Ovary (tissue), 9 donors: Measurements from ENCODE around the gene HSD3B7. TPM values are rescaled to one million over a fixed set of nuclear protein-coding genes. Genes with fewer than 3 reads are reported as not detected.

Source experiments
- DNase-seq, 5 donors: peaks; one replicate each; pipeline ENCODE4 v3.0.0-alpha.2; 2019 to 2020
- H3K27ac ChIP-seq, 2 donors: fragments of 200-600 bp; one replicate each; pipeline versions ENCODE4 v1.5.1 to v1.8.0; 2019 to 2022
- H3K27me3 ChIP-seq: fragments of 200-600 bp; one replicate; pipeline ENCODE4 v1.8.0; 2022
- H3K36me3 ChIP-seq: fragments of 200-600 bp; sonication (generic); one replicate; pipeline ENCODE4 v1.5.1; 2019
- H3K4me1 ChIP-seq: one replicate; pipeline ENCODE4 v1.8.1; 2013; ENCODE audit warnings: mild to moderate bottlenecking, moderate library complexity; ENCODE audit not compliant: insufficient read depth
- H3K4me3 ChIP-seq: fragments of 200-600 bp; sonication (generic); one replicate; pipeline ENCODE4 v1.5.1; 2017
- H3K9me3 ChIP-seq, 2 donors: fragments of 200-600 bp in 1 of 2; sonication (generic) in 1 of 2; one replicate each; pipeline versions ENCODE4 v1.5.1 to v1.8.1; 2013 to 2019; ENCODE audit warnings: mild to moderate bottlenecking in 1 of 2, moderate library complexity in 1 of 2
- CTCF ChIP-seq, 3 donors: fragments of 450-650 bp in 2 of 3; fragments of 200-600 bp in 1 of 3; IDR thresholded peaks; one replicate each; pipeline versions ENCODE4 v1.5.1 to v1.8.0; 2016 to 2022; ENCODE audit warnings: antibody characterized with exemption in 3 of 3, mild to moderate bottlenecking in 1 of 3
- EP300 ChIP-seq: sonication (generic); formaldehyde crosslinking; IDR thresholded peaks from one replicate; pipeline ENCODE4 v1.6.1; 2017; ENCODE audit warnings: antibody characterized with exemption
- POLR2A ChIP-seq: fragments of 450-650 bp; IDR thresholded peaks from one replicate; pipeline ENCODE4 v1.6.1; 2017; ENCODE audit warnings: antibody characterized with exemption, mild to moderate bottlenecking, moderate library complexity
- WGBS, 3 donors: extraction: QIAGEN DNeasy Blood & Tissue Kit in 1 of 3; methylation state at CpG; one replicate each; pipeline versions ENCODE4 v1.1.5 to v1.1.7; 2013 to 2017; 5-methylcytosine and 5-hydroxymethylcytosine counted together
- intact Hi-C, 4 donors: fragments of 100-400 bp; cut with DNase I; formaldehyde crosslinking; loops; one replicate each; pipeline versions ENCODE4 v1.11.0 to v1.15.1; 2022 to 2023
- polyA plus RNA-seq, 2 donors: library from polyadenylated mRNA; stranded (reverse); fragments of 200-250 nt in 1 of 2; fragments of 350-450 nt in 1 of 2; fragmentation: Illumina TruSeq in 1 of 2; extraction: RNeasy Lipid Tissue Mini Kit (QIAGEN cat#74804) in 1 of 2; gene quantifications; one replicate each; pipeline ENCODE4 v1.2.3, GENCODE V29; 2013 to 2014
- total RNA-seq, 7 donors: library from RNA; depleted of rRNA in 2 of 7; stranded (reverse); fragments of >200 nt in 2 of 7; fragmentation: NEBNext Ultra II Directional in 3 of 7; extraction: Animal tissue kit (Norgen Biotek cat#: 25700) in 3 of 7; gene quantifications; one replicate each; pipeline versions ENCODE4 v1.1.0 to v1.2.4, GENCODE V29; 2016 to 2023
- donor health status: DM: no; HTN: no; CAD: no; lungs with moderate emphysema.
- donor health status: DM: no; HTN: no; CAD: no.
- donor health status: Bipolar disorder and iron deficiency.
- donor health status: DM: yes; HTN: yes; CAD: no.
- donor health status: DM: no; HTN: no; CAD: no.
- donor health status: DM: yes; HTN: yes; CAD: no.

HSD3B7 gene
- total and polyA plus RNA-seq, 9 donors, result 3.9 to 24.5 (median 9.9) TPM

- DNase-seq, result no peak
- Histone ChIP-seq H3K36me3 (no peaks in the 10 kb centered on the region), H3K4me3 (no peak overlapping the region), H3K27ac (no peak overlapping the region), H3K9me3 (no peaks in the 10 kb centered on the region), H3K27me3 (no peaks in the 10 kb centered on the region), H3K4me1 (peaks cover 3% of the 10 kb centered on the region)
- TF ChIP-seq CTCF (IDR thresholded peaks at IDR 0.05) (no peak), EP300 (no peak), POLR2A (no peak)
- 61 to 73% (median 71%) methylated on average over 5 of the region's 5 CpGs for WGBS, 3 donors
- intact Hi-C loops, result loop anchor here in 1 of 4 donors (5.0 kb wide), 1 partner anchor 37 kb away; no protein-coding TSS in a partner anchor
Measured at GRCh38 chr16:31029272-31029671, 44.3 kb downstream of the HSD3B7 start.

- Histone ChIP-seq H3K27ac (no peak overlapping the region), H3K9me3 (no peaks in the 10 kb centered on the region), H3K27me3 (no peaks in the 10 kb centered on the region), H3K36me3 (no peaks in the 10 kb centered on the region), H3K4me1 (peaks cover 6% of the 10 kb centered on the region), H3K4me3 (no peak overlapping the region)
- intact Hi-C loops, result loop anchor here in 1 of 4 donors (10.0 kb wide), 1 partner anchor 46 kb away; the partner anchor contains the start of gene HSD3B7
- no peak for DNase-seq
- 82 to 88% (median 84%) methylated on average over 4 of the region's 4 CpGs for WGBS, 3 donors
- TF ChIP-seq CTCF (IDR thresholded peaks at IDR 0.05), result no peak
- no peak for TF ChIP-seq POLR2A
- no peak for TF ChIP-seq EP300
Measured at GRCh38 chr16:31031276-31031675, 46.3 kb downstream of the HSD3B7 start.

GRCh38 chr16:31032736-31033708, 48.0 kb downstream of the HSD3B7 start, which contains the start of gene STX4:
Gene STX4 (plus strand): TSS chr16:31033558. CDS start chr16:31033806, 248 bp downstream.
- H3K4me3 ChIP-seq, result peak within 1 kb of the TSS; percentile 76
- TF ChIP-seq POLR2A (peak; percentile 62), EP300 (peak; percentile 83), CTCF (IDR thresholded peaks at IDR 0.05) (peak in 1 of 3 donors; percentile 11)
- peak; percentile 98 to 99 (median 98) for DNase-seq
- peak within 1 kb of the TSS; percentile 86 to 97 for H3K27ac ChIP-seq
- H3K36me3 ChIP-seq, result no peaks in the 10 kb centered on the region
- no peaks in the 10 kb centered on the region for H3K27me3 ChIP-seq
- peaks cover 6% of the 10 kb centered on the region for H3K4me1 ChIP-seq
- intact Hi-C loops, result loop anchor here in 1 of 4 donors (10.0 kb wide), 1 partner anchor 48 kb away; the partner anchor contains the start of gene HSD3B7
- 0 to 1% (median 0%) methylated on average over 64 to 75 of the region's 75 CpGs for WGBS, 3 donors
- H3K9me3 ChIP-seq, result no peaks in the 10 kb centered on the region

GRCh38 chr16:31033709-31034492, 48.9 kb downstream of the HSD3B7 start:
- peaks cover 6% of the 10 kb centered on the region for H3K4me1 ChIP-seq
- 0 to 1% (median 0%) methylated on average over 47 of the region's 47 CpGs for WGBS, 3 donors
- no peaks in the 10 kb centered on the region for H3K36me3 ChIP-seq
- peak overlapping the region; percentile 76 for H3K4me3 ChIP-seq
- TF ChIP-seq POLR2A, result peak; percentile 13
- TF ChIP-seq CTCF (IDR thresholded peaks at IDR 0.05), result no peak
- no peaks in the 10 kb centered on the region for H3K9me3 ChIP-seq
- no peaks in the 10 kb centered on the region for H3K27me3 ChIP-seq
- H3K27ac ChIP-seq, result peak overlapping the region; percentile 86 to 97
- peak; percentile 89 to 93 (median 92) for DNase-seq
- intact Hi-C loops, result loop anchor here in 1 of 4 donors (10.0 kb wide), 1 partner anchor 49 kb away; the partner anchor contains the start of gene HSD3B7
